Cardiac fibroblast (primary cell): ENCODE measurements around the gene ANKRD62.
"Not testable (repeated sequence)": the region's sequence is repeated elsewhere in the genome, so short reads cannot be mapped to it uniquely, and the experiment has no call there.

Source experiments
- DNase-seq, 2 donors: peaks; one replicate each; pipeline versions ENCODE4 v3.0.0 to v3.0.0-alpha.2; 2010; ENCODE audit warnings: low read depth in 2 of 2
- H3K4me3 ChIP-seq, 2 donors: replicated peaks in 1 of 2; 1 replicate in 1 of 2; 2 replicates in 1 of 2; pipeline ENCODE4 v1.5.1; 2011; ENCODE audit warnings: low read depth in 2 of 2, low read length in 2 of 2, mild to moderate bottlenecking in 2 of 2, moderate library complexity in 1 of 2
- TF ChIP-seq, protein P1 (sequence below): IDR thresholded peaks from one replicate; pipeline ENCODE4 v1.5.1; 2011; ENCODE audit warnings: low read depth, mild to moderate bottlenecking, low read length, inconsistent platforms

The ANKRD62 gene

DNA sequence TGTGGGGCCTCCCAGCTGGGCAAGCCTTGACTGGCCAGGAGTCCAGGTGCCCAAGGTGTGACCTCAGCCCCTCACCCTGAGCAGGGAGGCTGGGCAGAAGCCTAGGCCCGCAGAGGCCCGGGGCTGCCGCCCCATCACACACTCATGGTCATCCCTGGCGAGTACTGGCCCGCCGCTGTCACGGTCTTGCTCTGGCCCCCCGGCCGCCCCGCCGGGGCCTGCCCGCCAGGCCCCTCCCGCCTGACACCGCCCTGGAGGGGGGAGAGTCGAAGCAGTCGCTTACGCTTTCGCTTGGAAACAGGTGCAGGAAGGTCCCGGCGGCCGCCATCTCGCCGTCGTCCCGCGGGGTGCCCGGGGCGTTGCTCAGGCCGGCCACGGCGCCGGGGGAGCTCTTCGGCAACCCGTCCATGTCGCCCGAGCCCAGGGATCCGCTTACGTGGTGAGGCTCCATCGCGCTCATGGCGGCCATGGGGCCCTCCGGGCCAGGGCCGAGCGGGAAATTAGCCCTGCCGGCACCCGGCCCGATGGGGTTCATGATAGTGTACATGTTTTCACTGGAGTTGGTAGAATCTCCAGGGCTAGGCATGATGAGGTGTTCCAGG is 26.6 kb upstream of the ANKRD62 start:
- no peak overlapping the region for H3K4me3 ChIP-seq
- TF ChIP-seq, protein P1, sequence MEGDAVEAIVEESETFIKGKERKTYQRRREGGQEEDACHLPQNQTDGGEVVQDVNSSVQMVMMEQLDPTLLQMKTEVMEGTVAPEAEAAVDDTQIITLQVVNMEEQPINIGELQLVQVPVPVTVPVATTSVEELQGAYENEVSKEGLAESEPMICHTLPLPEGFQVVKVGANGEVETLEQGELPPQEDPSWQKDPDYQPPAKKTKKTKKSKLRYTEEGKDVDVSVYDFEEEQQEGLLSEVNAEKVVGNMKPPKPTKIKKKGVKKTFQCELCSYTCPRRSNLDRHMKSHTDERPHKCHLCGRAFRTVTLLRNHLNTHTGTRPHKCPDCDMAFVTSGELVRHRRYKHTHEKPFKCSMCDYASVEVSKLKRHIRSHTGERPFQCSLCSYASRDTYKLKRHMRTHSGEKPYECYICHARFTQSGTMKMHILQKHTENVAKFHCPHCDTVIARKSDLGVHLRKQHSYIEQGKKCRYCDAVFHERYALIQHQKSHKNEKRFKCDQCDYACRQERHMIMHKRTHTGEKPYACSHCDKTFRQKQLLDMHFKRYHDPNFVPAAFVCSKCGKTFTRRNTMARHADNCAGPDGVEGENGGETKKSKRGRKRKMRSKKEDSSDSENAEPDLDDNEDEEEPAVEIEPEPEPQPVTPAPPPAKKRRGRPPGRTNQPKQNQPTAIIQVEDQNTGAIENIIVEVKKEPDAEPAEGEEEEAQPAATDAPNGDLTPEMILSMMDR = no peak
- DNase-seq = no peak

DNA sequence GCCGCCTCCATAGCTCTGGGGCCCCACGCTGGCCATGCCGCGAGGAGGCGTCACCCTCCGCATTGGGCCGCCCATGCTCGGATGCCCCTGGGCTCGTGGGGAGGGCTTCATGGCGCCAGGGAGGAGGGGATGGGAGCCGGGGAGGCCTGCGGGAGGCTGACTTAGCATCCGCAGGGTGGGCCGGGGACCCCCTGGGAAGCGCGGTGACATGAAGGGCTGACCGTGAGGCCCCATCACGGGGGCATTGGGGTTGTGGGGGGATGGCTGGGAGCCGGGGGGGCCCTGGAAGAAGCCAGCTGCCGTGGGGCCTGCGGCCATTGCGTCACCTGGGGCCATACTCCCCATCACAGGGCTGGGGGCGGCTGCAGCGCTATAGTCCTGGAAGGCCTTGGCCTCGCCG is 26.0 kb upstream of the ANKRD62 start:
- no peak for DNase-seq
- H3K4me3 ChIP-seq = no peak overlapping the region
- TF ChIP-seq, protein P1 = no peak

DNA sequence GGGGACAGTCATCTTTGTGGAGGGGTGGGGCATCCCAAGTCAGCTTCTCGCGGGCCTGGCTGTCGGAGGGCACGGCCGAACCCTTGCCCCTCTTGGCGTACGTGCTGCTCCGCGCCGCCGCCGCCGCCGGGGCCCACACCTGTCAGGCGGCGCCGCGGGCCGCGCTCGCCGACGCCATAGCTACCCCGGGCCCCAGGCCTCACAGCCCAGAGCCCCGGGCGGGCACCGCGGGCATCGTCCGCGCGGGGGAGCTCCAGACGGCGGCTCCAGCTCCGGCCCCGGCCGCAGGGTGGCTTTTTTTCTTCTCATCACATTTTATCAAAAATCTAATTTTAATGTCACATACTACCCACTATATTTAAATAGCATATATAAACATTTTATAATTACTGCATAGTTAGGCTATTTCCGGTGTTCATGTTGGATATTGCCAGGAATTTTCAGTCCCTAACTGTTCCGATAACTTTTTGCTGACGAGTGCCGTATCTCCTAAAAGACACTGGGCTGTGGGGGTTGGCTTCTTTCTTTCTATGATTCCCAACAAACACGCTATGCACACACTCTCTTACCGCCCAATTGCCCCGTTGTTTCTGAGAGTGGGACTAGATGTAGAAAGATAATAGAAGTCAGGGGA is 25.2 kb upstream of the ANKRD62 start:
- TF ChIP-seq, protein P1 = peak; percentile 18
- H3K4me3 ChIP-seq = peak overlapping the region in 1 of 2 donors; percentile 26
- not testable (repeated sequence) for DNase-seq

DNA sequence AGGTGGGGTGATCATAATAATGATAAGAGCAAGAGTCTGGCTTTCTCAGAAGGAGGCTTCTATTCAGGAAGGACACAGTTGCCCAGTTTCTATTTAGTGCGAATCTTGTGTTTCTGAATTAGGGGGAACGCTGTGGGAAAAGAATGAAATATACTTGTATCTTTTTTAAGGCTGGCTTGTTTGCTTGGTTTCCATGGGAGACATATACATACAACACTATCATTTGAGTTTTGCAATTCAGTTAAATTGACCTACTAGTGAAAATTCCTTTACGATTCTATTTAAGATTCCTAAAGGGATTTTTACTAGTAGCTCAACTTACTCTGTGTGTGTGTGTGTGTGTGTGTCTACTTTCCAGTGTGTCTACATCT is 24.7 kb upstream of the ANKRD62 start:
- DNase-seq = peak; percentile 26 to 47
- TF ChIP-seq, protein P1 = no peak
- peak overlapping the region in 1 of 2 donors; percentile 26 for H3K4me3 ChIP-seq

DNA sequence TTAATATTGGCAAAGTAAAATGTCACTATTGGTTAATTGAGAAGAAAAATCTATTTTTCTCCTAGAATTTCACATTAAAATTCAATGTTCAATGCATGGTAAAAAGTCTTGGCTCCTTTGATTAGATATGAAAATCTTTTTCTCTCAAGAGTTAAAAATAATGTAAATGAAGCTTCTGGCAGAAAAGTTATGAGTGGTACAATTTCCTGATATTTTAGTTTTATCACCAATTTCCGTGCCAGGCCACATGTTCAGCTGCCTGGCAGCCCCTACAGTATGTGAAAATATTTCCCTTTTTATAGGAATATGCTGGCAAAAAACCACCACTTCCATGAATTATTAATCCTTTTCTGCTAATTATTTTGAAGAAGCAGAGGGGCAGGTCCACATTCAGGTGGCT is 22.6 kb upstream of the ANKRD62 start:
- H3K4me3 ChIP-seq, DNase-seq: not testable (repeated sequence)

DNA sequence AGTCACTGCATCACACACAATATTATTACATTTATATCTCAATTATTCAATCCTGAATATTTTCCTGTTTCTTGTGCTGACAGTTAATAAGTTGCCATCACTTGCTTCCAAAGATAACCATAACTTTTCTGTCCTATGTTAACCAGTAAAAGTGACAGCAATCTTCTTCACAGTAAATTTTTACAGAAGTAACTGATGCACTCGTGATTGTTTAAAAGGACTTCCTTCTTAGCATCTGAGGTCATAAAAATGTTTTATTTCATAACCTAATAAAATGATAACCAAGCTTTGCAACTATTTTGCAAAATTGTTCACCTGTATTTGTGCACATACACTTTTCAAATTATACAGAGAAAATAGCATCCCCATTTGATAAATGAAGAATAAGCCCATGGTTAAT is 20.6 kb upstream of the ANKRD62 start:
- TF ChIP-seq, protein P1 = no peak
- no peak overlapping the region for H3K4me3 ChIP-seq

DNA sequence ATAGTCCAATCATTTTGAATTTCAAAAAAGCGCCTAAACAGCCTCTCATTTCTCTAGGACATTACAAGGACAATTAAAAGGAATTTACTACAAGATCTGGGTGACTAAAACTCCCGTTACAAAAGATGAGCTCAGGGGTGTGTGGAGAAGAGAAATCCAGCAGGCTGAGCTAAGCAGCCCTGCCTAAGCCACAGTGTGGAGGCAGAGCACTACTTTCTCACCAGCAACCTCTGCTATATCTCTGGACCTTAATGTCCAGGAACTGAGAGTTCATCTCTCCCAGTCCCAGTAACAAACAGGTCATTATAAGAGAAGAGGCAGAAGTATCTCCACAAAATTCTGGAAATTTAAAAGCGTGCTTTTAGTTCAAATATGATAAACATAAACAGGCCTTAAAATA is 18.9 kb upstream of the ANKRD62 start:
- H3K4me3 ChIP-seq = no peak overlapping the region
- TF ChIP-seq, protein P1 = no peak
- peak; percentile 16 to 33 for DNase-seq

More for the DNA sequence above, 20.6 kb upstream of the ANKRD62 start:
- no peak for DNase-seq
